WERI-Rb-1 (cell line): ENCODE measurements around the gene NDUFB4.

ENCODE experiments used
- DNase-seq: peaks from one replicate; pipeline ENCODE4 v3.0.0-alpha.2; 2020
- H3K27ac ChIP-seq: fragments of 250-450 bp; sonication (Bioruptor Pico); 2 replicates; pipeline ENCODE4 v1.5.1; 2020; ENCODE audit warnings: mild to moderate bottlenecking, moderate library complexity
- H3K27me3 ChIP-seq: fragments of 250-450 bp; sonication (Bioruptor Pico); 2 replicates; pipeline ENCODE4 v1.5.1; 2021; ENCODE audit warnings: mild to moderate bottlenecking, low read depth, moderate library complexity; ENCODE audit not compliant: insufficient read depth, severe bottlenecking
- H3K36me3 ChIP-seq: fragments of 250-450 bp; sonication (Bioruptor Pico); 2 replicates; pipeline ENCODE4 v1.5.1; 2020; ENCODE audit warnings: mild to moderate bottlenecking, moderate library complexity
- H3K4me3 ChIP-seq: 2 replicates; pipeline ENCODE4 v1.5.1; 2011; ENCODE audit warnings: low read depth, mild to moderate bottlenecking, control low read depth, low read length
- H3K9me3 ChIP-seq: fragments of 250-450 bp; sonication (Bioruptor Pico); 2 replicates; pipeline ENCODE4 v1.5.1; 2021; ENCODE audit warnings: mild to moderate bottlenecking, moderate library complexity; ENCODE audit not compliant: severe bottlenecking
- TF ChIP-seq, protein P1 (sequence below): IDR thresholded peaks from 2 replicates; pipeline ENCODE4 v1.5.1; 2011; ENCODE audit warnings: low read depth, mild to moderate bottlenecking, control low read depth, inconsistent platforms, low read length

NDUFB4 gene

DNA sequence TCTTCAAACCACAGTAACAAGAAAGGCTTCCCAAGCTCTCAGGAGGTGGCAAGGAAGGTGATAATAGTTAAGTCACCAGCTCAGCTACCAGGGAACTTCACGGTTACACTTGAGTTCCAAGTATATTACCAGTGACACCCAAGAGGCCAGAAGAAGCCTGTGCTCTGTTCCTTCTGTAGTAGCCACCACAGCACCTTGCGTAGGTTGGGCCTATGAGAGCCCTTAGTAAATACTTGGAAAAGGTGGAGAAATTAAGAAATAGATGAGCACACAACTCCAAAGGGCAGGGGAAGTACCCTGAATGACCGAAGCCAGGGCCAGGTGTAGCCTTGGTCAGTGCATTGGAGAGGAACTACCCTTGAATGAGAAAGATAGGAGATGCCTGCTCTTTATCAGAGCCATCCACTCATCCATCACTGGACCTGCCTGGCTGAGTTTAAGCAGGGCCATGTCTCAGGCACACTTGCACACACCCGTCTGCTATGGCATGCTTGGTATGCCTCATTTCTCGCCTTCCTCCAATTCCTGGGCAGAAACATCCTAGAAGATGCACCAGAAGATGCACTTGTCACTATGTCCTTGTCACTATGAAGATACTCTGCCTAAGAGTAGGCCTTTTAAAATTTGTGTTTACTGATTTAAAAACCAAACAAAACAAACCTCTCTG lies 32.6 kb upstream of the NDUFB4 start:
- no peak overlapping the region for H3K27ac ChIP-seq
- no peak overlapping the region for H3K4me3 ChIP-seq
- no peak for DNase-seq
- no peaks in the 10 kb centered on the region for H3K27me3 ChIP-seq
- TF ChIP-seq, protein P1, sequence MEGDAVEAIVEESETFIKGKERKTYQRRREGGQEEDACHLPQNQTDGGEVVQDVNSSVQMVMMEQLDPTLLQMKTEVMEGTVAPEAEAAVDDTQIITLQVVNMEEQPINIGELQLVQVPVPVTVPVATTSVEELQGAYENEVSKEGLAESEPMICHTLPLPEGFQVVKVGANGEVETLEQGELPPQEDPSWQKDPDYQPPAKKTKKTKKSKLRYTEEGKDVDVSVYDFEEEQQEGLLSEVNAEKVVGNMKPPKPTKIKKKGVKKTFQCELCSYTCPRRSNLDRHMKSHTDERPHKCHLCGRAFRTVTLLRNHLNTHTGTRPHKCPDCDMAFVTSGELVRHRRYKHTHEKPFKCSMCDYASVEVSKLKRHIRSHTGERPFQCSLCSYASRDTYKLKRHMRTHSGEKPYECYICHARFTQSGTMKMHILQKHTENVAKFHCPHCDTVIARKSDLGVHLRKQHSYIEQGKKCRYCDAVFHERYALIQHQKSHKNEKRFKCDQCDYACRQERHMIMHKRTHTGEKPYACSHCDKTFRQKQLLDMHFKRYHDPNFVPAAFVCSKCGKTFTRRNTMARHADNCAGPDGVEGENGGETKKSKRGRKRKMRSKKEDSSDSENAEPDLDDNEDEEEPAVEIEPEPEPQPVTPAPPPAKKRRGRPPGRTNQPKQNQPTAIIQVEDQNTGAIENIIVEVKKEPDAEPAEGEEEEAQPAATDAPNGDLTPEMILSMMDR: no peak
- no peaks in the 10 kb centered on the region for H3K9me3 ChIP-seq
- H3K36me3 ChIP-seq: no peaks in the 10 kb centered on the region

DNA sequence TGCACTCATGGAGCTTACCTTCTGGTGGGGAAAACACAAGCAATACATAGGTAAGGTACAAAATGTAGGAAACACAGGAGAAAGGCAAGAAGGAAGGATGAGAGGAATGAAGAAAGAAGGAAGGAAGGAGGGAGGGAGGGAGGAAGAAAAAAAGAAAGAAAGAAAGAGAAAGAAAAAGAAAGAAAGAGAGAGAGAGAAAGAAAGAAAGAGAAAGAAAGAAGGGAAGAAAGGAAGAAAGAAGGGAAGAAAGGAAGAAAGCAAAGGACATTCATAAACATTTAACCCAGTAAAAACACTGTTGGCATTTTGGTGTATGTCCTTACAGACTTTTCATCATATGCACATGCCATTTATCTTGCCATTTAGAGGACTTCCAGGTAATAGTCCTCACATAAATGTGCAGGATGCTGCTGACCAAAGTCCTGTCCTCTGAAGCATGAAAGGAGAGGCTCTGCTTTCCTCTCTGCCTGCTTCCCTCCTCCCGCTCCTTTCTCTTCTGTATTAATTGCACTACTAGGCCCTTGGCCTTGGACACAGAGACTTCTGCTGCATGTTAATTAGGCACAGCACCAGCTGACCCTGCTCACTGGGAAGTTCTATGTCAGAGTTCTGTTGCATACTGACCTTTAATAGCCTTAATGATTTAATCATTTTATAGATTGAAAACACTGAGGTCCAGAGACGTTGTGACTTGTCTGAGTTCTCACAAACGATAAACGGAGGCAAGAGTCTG lies 29.7 kb upstream of the NDUFB4 start:
- no peak for DNase-seq
- no peaks in the 10 kb centered on the region for H3K27me3 ChIP-seq
- TF ChIP-seq, protein P1: no peak

DNA sequence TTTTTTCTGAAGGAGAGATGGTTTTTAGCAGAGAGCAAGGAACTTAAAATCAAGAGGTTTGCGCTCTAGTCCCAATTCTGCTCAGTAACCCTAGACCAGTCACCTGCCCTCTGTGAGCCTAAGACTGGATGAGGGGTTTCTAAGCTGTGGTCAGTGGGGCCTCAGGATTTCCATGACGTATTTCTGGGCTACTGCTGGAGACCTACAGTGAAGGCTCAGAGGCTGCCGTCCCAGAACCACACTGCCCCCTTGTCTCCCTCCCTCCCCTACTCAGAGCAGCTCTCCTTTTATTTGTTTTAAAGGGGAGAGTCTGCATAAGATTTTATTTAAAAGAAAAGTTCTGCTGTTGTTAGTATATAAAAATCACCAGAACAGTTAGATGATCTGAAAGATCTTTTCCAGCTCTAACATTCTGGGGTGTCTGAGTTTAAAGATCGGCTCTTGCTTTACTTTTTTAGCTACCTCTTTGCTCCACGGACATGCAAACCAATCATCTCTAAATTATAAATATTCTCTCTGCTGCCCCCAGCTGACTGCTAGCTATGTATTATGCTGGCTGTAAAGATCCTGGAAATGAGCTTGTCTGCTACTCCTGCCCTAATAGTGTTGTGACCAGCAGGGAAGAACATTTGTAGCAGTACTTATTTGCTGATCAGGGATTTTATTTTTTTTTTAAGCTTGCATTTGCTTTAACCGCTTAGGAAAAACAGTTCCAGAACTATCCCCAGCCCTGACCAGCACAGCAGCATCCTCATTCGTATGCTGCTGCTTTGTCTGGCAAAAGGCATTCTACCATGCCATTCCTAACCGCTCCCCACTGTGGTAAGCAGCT lies 28.6 kb upstream of the NDUFB4 start:
- Histone ChIP-seq H3K9me3 (no peaks in the 10 kb centered on the region), H3K36me3 (no peaks in the 10 kb centered on the region), H3K27ac (peak overlapping the region; percentile 47), H3K27me3 (no peaks in the 10 kb centered on the region), H3K4me3 (peak overlapping the region; percentile 38)
- TF ChIP-seq, protein P1: peak; percentile 31; the same call in 1 of the 2 replicates
- DNase-seq: peak; percentile 37

More for the DNA sequence above, 29.7 kb upstream of the NDUFB4 start:
- H3K9me3 ChIP-seq: no peaks in the 10 kb centered on the region
- no peak overlapping the region for H3K4me3 ChIP-seq
- peak overlapping the region; percentile 47 for H3K27ac ChIP-seq
- H3K36me3 ChIP-seq: no peaks in the 10 kb centered on the region

DNA sequence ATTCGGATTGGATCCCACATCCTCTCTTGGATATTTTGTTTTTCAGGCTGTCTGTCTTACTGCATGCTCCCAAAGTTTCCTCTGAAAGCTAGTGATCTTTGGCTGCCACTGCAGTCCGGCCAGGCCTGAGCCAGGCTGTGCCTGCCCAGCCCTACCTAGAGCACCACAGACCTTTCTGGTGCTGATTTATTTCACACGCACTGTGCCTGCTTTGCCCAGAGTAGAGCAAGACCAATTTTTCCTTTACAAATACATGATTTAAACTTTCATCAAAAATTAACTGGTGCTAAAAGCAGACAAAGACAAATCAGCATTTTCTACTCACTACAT lies 28.0 kb upstream of the NDUFB4 start:
- Histone ChIP-seq H3K27me3 (no peaks in the 10 kb centered on the region), H3K36me3 (no peaks in the 10 kb centered on the region), H3K9me3 (no peaks in the 10 kb centered on the region), H3K27ac (peak overlapping the region; percentile 47; the same call in 1 of the 2 replicates), H3K4me3 (no peak overlapping the region)
- no peak for DNase-seq
- TF ChIP-seq, protein P1: no peak

DNA sequence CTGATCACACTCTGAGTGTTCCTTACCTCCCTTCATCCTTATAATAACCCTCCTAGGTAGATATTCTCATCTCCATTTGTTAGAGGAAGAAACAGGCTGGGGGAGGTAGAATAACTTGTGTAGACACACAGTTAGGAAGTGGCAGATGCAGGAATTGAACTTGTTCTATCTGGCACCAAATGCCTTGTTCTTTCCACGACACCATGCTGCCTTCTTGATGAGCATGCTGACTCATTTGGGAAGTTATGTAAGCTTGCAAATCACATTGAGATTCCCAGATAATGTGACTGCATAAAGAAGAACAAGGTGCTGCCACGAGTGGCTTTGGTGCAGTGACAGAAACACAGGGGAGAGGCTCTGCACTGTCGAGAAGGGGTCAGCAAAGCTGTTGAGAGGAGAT lies 27.5 kb upstream of the NDUFB4 start:
- Histone ChIP-seq H3K36me3 (no peaks in the 10 kb centered on the region), H3K4me3 (no peak overlapping the region), H3K9me3 (no peaks in the 10 kb centered on the region), H3K27ac (no peak overlapping the region), H3K27me3 (no peaks in the 10 kb centered on the region)
- DNase-seq: no peak
- TF ChIP-seq, protein P1: no peak
